T-helper 17 cell (primary cell): ENCODE results near the gene AKAP7. TPM values are rescaled to one million over a fixed set of nuclear protein-coding genes. Genes with fewer than 3 reads are reported as not detected.
"Not testable (repeated sequence)": the region's sequence is repeated elsewhere in the genome, so short reads cannot be mapped to it uniquely, and the experiment has no call there.

Experiments used
- ATAC-seq: fragments of 150-1000 bp; cut with Tn5 transposase; 2 replicates; pipeline ENCODE4 v1.10.0; 2021; ENCODE audit warnings: mild to moderate bottlenecking, moderate library complexity
- DNase-seq, 3 donors: peaks; one replicate each; pipeline versions ENCODE4 v3.0.0 to v3.0.0-alpha.2; 2020 to 2021
- H3K9me3 ChIP-seq: one replicate; pipeline ENCODE4 v1.7.0; 2013; ENCODE audit warnings: low read length, mild to moderate bottlenecking; ENCODE audit not compliant: control insufficient read depth, poor library complexity, severe bottlenecking
- H3K27ac Mint-ChIP-seq: one replicate; pipeline ENCODE4 v1.8.0; 2022; ENCODE audit warnings: mild to moderate bottlenecking, moderate library complexity, mixed read lengths
- H3K27me3 Mint-ChIP-seq: one replicate; pipeline ENCODE4 v1.8.0; 2022; ENCODE audit warnings: mixed read lengths
- H3K36me3 Mint-ChIP-seq: one replicate; pipeline ENCODE4 v1.8.0; 2022; ENCODE audit warnings: low read depth, mixed read lengths
- H3K4me1 Mint-ChIP-seq: one replicate; pipeline ENCODE4 v1.8.0; 2022; ENCODE audit warnings: mild to moderate bottlenecking, mixed read lengths
- H3K4me3 Mint-ChIP-seq: one replicate; pipeline ENCODE4 v1.8.0; 2022; ENCODE audit warnings: mild to moderate bottlenecking, moderate library complexity, mixed read lengths
- total RNA-seq, 4 donors: library from RNA in 2 of 4; stranded (reverse) in 2 of 4; gene quantifications; one replicate each; pipeline ENCODE4 v1.2.3 and lab custom pipeline; 2022 to 2026

The AKAP7 gene
- total RNA-seq, 2 donors from 2014 or later, result 3.9 to 11.6 TPM

DNA sequence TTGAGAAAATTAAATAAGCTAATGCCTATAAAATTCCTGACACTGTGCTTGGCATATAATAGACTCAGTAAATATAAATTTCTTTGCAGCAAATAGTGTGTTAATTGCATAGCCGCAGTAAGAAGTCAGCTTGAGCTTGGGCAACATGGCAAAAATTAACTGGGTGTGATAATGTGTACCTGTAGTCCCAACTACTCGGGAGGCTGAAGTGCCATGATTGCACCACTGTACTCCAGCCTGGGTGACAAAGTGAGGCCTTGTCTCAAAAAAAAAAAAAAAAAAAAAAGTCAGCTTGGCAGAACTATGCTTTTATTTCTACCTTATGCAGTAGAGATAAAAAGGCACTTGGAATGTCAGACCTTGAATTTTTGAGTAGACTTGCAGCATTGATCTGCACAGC, 121.8 kb downstream of the AKAP7 start:
- H3K36me3 Mint-ChIP-seq, result peaks cover 3% of the 10 kb centered on the region
- H3K27me3 Mint-ChIP-seq, result no peaks in the 10 kb centered on the region
- no peak for DNase-seq
- H3K4me1 Mint-ChIP-seq, result peaks cover 15% of the 10 kb centered on the region
- no peaks in the 10 kb centered on the region for H3K9me3 ChIP-seq
- H3K27ac Mint-ChIP-seq, result no peak overlapping the region
- no peak overlapping the region for H3K4me3 Mint-ChIP-seq
- ATAC-seq, result no peak

DNA sequence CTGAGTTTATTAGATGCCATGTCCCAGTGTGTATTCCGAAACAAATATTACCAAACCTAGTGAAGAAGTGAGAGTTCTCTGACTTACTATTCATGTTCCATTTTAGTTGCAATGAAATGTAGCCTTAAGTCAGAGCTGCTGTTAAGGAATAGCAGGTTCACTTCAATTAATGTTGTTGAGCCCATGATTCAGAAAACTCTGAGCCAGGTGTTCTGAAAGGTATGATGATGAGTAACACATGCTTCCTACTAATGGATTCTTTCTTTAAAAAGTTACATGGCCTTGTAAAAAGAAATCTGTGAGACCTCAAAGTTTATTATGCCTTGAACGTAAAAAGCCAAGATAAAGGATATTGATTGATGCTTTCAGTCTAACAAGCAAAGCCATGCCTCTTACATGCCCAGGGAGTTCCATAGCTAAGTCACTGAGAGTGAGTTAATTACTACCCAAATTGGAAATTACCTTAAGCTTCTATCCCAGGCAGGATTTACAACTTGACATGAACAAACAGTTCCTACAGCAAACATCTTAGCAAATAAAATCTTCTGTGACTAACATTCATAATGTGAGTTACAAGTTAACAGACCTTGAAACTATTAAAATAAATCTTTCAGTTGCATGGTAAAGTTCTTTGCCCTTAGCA, 122.9 kb downstream of the AKAP7 start:
- Mint-ChIP-seq H3K4me3 (no peak overlapping the region), H3K36me3 (peaks cover 3% of the 10 kb centered on the region), H3K27ac (peak overlapping the region; percentile 51), H3K4me1 (peaks cover 11% of the 10 kb centered on the region), H3K27me3 (no peaks in the 10 kb centered on the region)
- no peak for DNase-seq
- ATAC-seq, result no peak
- no peaks in the 10 kb centered on the region for H3K9me3 ChIP-seq

DNA sequence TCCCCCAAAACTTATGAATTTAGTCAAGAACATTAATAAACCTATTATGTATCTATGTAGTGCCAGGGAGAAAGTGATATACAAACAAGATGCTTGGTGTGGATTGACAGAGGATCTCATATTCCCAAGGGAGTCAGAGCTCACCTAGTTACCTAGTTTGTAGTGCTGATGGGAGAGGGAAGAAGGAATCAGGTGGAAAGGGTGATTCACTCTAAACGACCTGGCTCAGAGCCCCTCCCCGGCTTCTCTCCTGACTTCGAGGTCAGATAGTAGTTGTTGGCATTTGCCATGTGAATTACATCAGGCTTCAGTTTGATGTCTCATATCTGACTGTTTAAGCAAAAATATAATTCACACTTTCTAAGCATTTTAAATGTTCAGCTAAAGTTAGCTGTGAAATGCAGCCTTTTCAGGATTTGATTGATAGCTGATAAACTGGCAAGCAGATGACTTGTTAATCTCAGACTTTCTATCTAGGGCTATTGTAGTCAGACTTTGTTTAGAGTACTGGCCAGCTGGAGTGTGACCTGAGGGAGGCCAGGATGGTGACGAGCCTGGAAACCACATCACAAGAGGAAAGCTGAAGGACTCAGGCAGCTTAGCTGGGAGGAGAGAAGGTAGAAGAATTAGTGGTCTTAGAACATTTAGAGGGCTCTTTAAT, 123.7 kb downstream of the AKAP7 start:
- peak overlapping the region; percentile 51 for H3K27ac Mint-ChIP-seq
- peaks cover 12% of the 10 kb centered on the region for H3K4me1 Mint-ChIP-seq
- DNase-seq, result no peak

DNA sequence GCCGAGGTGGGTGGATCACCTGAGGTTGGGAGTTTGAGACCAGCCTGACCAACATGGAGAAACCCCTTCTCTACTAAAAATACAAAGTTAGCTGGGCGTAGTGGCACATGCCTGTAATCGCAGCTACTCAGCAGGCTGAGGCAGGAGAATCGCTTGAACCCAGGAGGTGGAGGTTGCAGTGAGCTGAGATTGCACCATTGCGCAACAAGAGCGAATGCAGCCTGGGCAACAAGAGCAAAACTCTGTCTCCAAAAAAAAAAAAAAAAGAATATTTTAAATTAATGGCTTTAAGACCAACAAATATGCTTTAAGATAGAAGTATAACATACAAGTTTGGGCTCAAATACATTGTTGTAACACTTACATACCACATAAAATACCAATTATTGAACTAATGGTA, 125.7 kb downstream of the AKAP7 start:
- not testable (repeated sequence) for H3K27me3 Mint-ChIP-seq, H3K9me3 ChIP-seq, H3K4me1 Mint-ChIP-seq, H3K36me3 Mint-ChIP-seq, DNase-seq, ATAC-seq, H3K4me3 Mint-ChIP-seq, H3K27ac Mint-ChIP-seq

More for the DNA sequence above, 123.7 kb downstream of the AKAP7 start:
- no peak overlapping the region for H3K4me3 Mint-ChIP-seq
- no peak for ATAC-seq
- peaks cover 3% of the 10 kb centered on the region for H3K36me3 Mint-ChIP-seq
- no peaks in the 10 kb centered on the region for H3K27me3 Mint-ChIP-seq
- H3K9me3 ChIP-seq, result no peaks in the 10 kb centered on the region

DNA sequence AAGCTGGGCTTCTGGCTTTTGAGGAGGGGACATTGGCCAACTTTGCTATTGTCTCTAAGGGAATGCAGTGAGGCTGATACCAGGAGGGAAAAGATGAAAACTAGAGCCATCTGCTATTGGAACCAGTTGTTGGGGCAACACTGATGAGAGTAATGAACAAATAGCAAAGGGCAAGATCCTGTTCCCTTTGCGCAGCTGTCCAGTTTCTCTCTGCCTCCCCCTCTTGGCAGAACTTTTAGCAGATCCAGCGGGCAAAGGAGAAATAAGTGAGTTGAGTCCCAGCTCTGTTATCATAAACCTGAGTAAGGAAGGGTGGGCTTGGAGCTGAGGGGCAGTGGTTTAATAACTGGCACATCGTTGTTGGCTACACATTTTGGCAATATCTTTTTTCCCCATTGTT, 126.8 kb downstream of the AKAP7 start:
- Mint-ChIP-seq H3K4me3 (no peak overlapping the region), H3K36me3 (no peaks in the 10 kb centered on the region), H3K27me3 (no peaks in the 10 kb centered on the region), H3K27ac (no peak overlapping the region), H3K4me1 (peaks cover 7% of the 10 kb centered on the region)
- DNase-seq, result no peak
- H3K9me3 ChIP-seq, result no peaks in the 10 kb centered on the region
- ATAC-seq, result no peak

DNA sequence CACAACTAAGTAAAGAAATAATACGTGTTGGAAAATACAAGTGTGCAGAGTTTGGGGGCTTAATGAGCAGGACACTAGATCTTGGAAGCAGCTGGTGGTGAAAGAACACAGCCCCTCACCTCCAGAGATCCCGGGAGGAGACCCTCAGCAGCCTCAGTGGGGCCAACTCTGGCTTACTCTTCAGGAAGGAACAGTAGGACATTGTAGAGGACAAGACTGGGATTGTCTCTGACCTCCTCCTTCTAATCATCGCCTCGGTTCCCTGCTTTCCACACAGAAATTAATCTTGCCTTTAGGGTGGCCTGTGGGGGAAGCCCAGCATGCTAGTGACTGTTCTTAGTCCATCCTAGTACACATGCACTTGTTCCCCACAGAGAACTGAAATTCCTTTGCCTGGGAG, 130.7 kb downstream of the AKAP7 start:
- Mint-ChIP-seq H3K27ac (peak overlapping the region; percentile 51), H3K4me3 (no peak overlapping the region), H3K36me3 (no peaks in the 10 kb centered on the region), H3K4me1 (peaks cover 11% of the 10 kb centered on the region), H3K27me3 (no peaks in the 10 kb centered on the region)
- H3K9me3 ChIP-seq, result no peaks in the 10 kb centered on the region
- no peak for ATAC-seq
- DNase-seq, result no peak

DNA sequence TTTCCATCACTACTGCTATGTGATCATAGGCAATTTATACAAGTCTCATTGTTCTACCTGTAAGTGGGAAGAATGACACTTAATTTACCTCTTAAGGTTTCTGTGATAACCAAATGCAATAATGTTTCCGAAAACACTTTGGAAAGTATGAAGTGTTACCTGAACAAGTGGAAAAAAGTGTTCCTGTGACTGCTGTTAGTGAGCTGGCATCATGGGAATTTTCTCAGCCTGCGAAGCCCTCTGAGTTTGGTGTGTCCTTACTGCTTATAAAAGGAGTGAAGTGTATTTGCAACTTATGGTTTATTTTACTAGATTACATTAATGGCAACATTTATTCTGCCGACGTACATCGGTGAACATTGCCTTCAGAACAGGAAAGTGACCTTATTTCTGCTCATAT, 133.0 kb downstream of the AKAP7 start:
- peaks cover 11% of the 10 kb centered on the region for H3K4me1 Mint-ChIP-seq
- peaks cover 2% of the 10 kb centered on the region for H3K36me3 Mint-ChIP-seq
- no peaks in the 10 kb centered on the region for H3K27me3 Mint-ChIP-seq
- ATAC-seq, result no peak
- DNase-seq, result no peak
- no peak overlapping the region for H3K27ac Mint-ChIP-seq
- no peak overlapping the region for H3K4me3 Mint-ChIP-seq
- no peaks in the 10 kb centered on the region for H3K9me3 ChIP-seq

DNA sequence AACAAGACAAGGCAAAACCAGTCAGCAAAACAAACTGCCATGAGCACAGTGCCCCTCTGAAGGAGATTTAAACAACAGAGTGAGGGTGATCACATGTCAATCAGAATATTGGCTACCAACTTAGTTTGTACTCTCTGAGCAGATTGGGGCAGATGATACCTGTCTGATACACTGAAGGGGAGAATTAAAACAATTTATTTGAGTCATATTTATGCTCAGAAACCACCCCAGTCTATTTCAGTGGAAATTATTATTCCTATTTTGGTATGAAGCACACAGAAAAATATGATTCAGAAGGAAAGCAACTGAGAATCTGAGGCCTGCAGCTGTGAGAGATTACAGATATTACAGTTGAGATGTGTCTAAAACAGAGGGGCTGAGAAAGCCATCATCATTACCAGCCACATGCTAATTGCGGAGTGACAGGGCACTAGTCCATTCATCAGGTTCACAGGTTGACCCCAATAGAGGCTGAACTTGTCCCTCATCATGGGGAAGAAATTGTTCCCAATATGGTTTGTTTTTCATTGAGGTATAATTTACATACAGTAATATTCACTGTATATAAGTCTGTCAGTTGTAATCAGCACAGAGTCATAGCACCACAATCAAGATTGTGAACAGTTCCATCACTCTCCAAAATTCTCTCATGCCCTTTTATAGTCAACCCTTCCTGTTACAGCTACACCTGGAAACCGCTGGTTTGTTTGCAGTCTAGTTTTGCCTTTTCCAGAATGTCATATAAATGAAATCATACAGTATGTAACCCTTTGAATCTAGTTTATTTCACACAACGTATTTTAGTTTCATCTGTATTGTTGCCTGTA, 134.5 kb downstream of the AKAP7 start:
- no peak for ATAC-seq
- DNase-seq, result no peak
- Mint-ChIP-seq H3K36me3 (peaks cover 10% of the 10 kb centered on the region), H3K27ac (no peak overlapping the region), H3K4me1 (peaks cover 11% of the 10 kb centered on the region), H3K27me3 (no peaks in the 10 kb centered on the region), H3K4me3 (no peak overlapping the region)
- H3K9me3 ChIP-seq, result no peaks in the 10 kb centered on the region

DNA sequence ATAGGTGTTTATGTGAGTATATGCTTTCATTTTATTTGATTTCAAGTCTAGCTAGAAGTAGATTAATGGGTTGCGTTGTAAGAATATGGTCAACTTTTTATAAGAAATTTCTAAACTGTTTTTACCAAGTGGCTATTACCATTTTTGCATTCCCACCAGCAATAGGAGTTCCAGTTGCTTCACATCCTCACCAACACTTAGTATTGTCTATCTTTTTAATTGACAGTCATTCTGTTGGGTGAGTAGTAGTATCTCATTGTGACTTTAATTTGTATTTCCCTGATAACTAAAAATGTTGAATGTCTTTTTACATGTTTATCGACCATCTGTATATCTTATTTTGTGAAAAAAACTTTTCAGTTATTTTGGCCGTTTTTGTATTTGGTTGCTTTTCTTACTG, 135.3 kb downstream of the AKAP7 start:
- Mint-ChIP-seq H3K36me3 (peaks cover 11% of the 10 kb centered on the region), H3K4me1 (peaks cover 11% of the 10 kb centered on the region), H3K27me3 (no peaks in the 10 kb centered on the region), H3K27ac (no peak overlapping the region), H3K4me3 (no peak overlapping the region)
- no peak for DNase-seq
- H3K9me3 ChIP-seq, result no peaks in the 10 kb centered on the region
- no peak for ATAC-seq

DNA sequence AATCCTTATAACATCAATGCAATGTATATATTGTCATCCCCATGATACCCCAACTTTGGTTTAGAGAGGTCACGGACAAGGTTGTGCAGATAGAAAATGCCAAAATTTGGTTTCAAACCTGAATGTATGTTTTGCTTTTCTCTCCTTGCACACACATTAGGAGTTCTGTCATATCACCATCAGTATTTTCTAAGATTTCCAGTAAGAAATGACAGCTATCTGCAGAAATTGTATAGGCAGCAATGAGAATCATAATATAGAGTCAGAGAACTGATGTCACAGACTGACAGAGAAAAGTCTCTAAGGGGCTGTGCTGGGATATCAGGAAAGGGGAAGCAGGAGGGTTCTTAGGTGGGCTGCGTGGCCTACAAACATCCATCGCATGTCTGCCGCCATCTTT, 140.0 kb downstream of the AKAP7 start:
- Mint-ChIP-seq H3K27me3 (no peaks in the 10 kb centered on the region), H3K4me3 (no peak overlapping the region), H3K36me3 (peaks cover 11% of the 10 kb centered on the region), H3K4me1 (peaks cover 4% of the 10 kb centered on the region), H3K27ac (no peak overlapping the region)
- H3K9me3 ChIP-seq, result no peaks in the 10 kb centered on the region
- DNase-seq (no peak), ATAC-seq (no peak)

DNA sequence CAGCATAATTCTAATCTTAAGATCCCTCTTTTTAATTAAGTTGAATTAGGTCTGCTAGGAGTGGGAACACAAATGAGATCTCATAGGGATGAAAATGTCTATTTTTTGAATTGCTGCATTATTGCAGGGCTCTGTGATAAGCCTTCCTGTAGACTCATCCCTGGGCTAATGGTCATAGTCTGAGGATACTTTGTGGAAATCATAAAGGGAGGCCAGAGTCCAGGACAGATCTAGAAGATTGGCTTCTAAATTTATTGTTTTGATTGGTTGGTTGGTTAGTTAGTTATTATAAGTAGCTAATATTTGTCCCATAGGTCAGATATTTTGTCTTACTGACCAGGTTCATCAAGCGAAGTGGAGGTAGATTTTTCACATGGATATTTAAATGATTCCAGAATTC, 142.3 kb downstream of the AKAP7 start:
- no peaks in the 10 kb centered on the region for H3K9me3 ChIP-seq
- DNase-seq, result no peak
- H3K4me1 Mint-ChIP-seq, result peaks cover 19% of the 10 kb centered on the region
- no peaks in the 10 kb centered on the region for H3K27me3 Mint-ChIP-seq
- no peak overlapping the region for H3K27ac Mint-ChIP-seq
- H3K4me3 Mint-ChIP-seq, result no peak overlapping the region
- no peak for ATAC-seq
- peaks cover 8% of the 10 kb centered on the region for H3K36me3 Mint-ChIP-seq

DNA sequence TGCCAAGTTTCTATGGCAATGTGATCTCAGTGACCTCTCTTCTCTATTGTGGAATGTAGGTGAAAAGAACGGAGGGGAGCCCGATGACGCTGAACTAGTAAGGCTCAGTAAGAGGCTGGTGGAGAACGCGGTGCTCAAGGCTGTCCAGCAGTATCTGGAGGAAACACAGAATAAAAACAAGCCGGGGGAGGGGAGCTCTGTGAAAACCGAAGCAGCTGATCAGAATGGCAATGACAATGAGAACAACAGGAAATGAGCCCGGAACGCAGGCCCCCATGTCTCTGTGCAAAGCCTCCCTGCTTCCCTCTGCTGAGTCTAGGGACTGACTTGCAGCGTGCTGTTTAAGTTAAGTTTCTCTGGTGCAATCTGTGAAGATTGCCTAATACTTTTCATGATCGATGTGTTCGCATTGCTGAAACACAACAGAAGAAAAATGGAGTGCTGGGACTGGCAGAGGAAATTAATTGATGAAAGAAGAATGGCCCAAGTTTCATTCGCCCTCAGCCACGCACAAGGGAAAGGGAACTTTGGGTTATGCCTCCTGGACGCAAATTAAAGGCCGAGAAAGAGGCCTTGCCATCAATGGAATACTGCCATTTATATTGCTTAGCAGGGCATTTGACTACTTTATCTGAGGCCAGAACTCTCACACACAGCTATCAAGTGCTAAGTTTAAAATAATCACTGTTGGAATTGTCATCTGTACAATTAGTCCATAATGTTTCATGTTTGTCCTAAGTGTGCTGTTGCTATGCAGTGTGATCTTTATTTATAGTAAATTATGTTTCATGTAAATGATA, 146.4 kb downstream of the AKAP7 start:
- H3K4me1 Mint-ChIP-seq, result peaks cover 18% of the 10 kb centered on the region

DNA sequence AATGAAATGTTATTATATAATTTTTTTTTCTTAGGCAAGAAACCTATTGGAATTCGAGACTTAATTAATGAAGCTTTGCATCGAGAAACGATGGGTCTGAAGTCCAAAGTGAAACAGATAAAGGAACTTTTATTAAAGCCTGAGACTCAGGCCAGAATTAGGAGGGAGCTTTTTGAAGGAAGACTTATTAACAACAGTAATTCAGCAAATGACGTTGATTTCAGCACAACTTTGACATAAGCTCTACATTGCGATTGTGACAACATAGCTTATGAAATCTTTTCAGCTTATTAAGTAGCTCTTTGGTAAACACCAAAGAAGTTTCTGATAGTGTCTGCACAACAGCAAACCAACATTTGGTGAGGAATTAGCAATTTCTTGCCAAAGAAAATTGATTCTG, 147.1 kb downstream of the AKAP7 start:
- DNase-seq (no peak), ATAC-seq (no peak)
- Mint-ChIP-seq H3K4me3 (no peak overlapping the region), H3K27me3 (no peaks in the 10 kb centered on the region), H3K27ac (peak overlapping the region; percentile 95), H3K36me3 (peaks cover 3% of the 10 kb centered on the region), H3K4me1 (peaks cover 18% of the 10 kb centered on the region)
- no peaks in the 10 kb centered on the region for H3K9me3 ChIP-seq

More for the DNA sequence above, 146.4 kb downstream of the AKAP7 start:
- DNase-seq, result peak in 2 of 3 donors; percentile 12 to 29
- peak overlapping the region; percentile 95 for H3K27ac Mint-ChIP-seq
- no peaks in the 10 kb centered on the region for H3K9me3 ChIP-seq
- peak overlapping the region; percentile 87 for H3K4me3 Mint-ChIP-seq
- peaks cover 3% of the 10 kb centered on the region for H3K36me3 Mint-ChIP-seq
- peak; percentile 97 for ATAC-seq
- no peaks in the 10 kb centered on the region for H3K27me3 Mint-ChIP-seq
